Measurements from ENCODE around the gene HPD. TPM values are rescaled to one million over a fixed set of nuclear protein-coding genes. Genes with fewer than 3 reads are reported as not detected.

The HPD gene
- total and polyA plus RNA-seq, 9 donors: 0.04 to 0.15 (median 0.11) TPM; not detected in 4

DNA sequence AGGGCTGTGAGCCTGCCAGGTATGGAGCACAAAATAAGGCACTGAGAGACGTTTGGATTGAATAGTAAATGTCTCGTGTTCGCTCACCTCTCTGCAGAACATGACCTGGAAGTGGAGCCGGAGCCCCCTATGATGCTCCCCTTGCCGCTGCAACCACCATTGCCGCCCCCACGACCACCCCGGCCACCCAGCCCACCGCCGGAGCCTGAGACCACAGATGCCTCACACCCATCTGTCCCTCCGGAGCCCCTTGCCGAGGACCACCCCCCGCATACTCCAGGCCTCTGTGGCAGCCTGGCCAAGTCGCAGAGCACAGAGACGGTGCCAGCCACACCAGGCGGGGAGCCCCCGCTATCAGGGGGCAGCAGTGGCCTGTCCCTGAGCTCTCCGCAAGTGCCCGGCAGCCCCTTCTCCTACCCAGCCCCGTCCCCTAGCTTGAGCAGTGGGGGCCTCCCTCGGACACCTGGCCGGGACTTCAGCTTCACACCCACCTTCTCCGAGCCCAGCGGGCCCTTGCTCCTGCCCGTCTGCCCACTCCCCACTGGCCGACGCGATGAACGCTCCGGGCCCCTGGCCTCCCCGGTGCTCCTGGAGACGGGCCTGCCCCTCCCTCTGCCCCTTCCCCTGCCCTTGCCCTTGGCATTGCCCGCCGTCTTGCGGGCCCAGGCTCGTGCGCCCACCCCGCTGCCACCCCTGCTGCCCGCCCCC is 36.1 kb downstream of the HPD start:
- no peaks in the 10 kb centered on the region for H3K9me3 ChIP-seq (replicated peaks; ENCODE audit: control insufficient read depth, low read depth, low read length)
- H3K36me3 ChIP-seq (ENCODE audit: control insufficient read depth, insufficient read depth, low read length): peaks cover 83% of the 10 kb centered on the region
- no peaks in the 10 kb centered on the region for H3K27me3 ChIP-seq (ENCODE audit: control insufficient read depth, insufficient read depth, low read length)
- no peak overlapping the region for H3K27ac ChIP-seq (ENCODE audit: low read length)
- WGBS (ENCODE audit: insufficient coverage): 88% methylated on average over 34 of the region's 39 CpGs
- DNase-seq: no peak
- H3K4me1 ChIP-seq (ENCODE audit: control insufficient read depth, insufficient read depth, low read length): no peaks in the 10 kb centered on the region
- no peak overlapping the region for H3K4me3 ChIP-seq (ENCODE audit: low read length)

DNA sequence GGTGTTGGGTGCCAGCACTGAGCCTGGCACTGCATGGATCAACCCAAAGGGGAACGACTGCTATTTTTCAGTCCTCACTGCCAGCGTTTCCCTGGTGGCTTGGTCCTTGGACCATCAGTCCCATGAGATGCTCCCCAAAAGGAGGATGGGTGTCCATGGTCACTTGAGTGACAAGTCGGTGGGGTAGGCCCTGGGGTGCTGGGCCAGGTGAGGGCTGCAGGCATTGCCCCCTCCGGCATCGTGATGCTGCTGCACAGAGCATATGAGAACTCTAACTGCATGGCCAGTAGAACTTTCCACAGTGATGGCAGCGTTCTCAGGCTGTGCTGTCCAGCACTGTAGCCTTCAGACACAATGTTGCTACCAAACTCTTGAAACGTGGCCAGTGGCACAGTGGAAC is 38.6 kb downstream of the HPD start:
- Histone ChIP-seq H3K9me3 (replicated peaks; ENCODE audit: control insufficient read depth, low read depth, low read length) (no peaks in the 10 kb centered on the region), H3K4me3 (ENCODE audit: low read length) (no peak overlapping the region), H3K27ac (ENCODE audit: low read length) (no peak overlapping the region), H3K36me3 (ENCODE audit: control insufficient read depth, insufficient read depth, low read length) (peaks cover 82% of the 10 kb centered on the region), H3K4me1 (ENCODE audit: control insufficient read depth, insufficient read depth, low read length) (no peaks in the 10 kb centered on the region), H3K27me3 (ENCODE audit: control insufficient read depth, insufficient read depth, low read length) (no peaks in the 10 kb centered on the region)
- WGBS (ENCODE audit: insufficient coverage): 91% methylated on average over 6 of the region's 7 CpGs
- no peak for DNase-seq

DNA sequence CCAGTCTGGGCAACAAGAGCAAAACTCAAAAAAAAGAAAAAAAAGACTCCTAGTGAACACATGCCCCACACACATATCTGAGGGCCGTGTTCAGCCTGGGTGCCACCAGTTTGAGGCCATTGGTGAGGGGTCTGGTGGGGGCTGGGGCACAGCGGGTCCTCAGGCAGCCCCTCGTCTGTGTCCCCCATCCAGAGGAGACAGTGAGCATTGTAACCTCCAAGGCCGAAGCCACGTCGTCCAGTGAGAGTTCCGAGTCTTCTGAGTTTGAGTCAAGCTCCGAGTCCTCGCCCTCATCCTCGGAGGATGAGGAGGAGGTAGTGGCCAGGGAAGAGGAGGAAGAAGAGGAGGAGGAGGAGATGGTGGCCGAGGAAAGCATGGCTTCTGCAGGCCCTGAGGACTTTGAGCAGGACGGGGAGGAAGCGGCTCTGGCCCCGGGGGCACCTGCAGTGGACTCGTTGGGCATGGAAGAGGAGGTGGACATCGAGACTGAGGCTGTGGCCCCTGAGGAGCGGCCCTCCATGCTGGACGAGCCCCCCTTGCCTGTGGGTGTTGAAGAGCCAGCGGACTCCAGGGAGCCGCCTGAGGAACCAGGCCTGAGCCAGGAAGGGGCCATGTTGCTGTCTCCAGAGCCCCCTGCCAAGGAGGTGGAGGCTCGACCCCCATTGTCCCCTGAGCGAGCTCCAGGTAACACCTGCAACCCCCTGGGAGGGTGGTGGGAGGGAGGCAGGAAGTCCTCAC is 39.3 kb downstream of the HPD start:
- Histone ChIP-seq H3K27me3 (ENCODE audit: control insufficient read depth, insufficient read depth, low read length) (no peaks in the 10 kb centered on the region), H3K36me3 (ENCODE audit: control insufficient read depth, insufficient read depth, low read length) (peaks cover 82% of the 10 kb centered on the region), H3K4me1 (ENCODE audit: control insufficient read depth, insufficient read depth, low read length) (no peaks in the 10 kb centered on the region), H3K9me3 (replicated peaks; ENCODE audit: control insufficient read depth, low read depth, low read length) (no peaks in the 10 kb centered on the region), H3K27ac (ENCODE audit: low read length) (no peak overlapping the region), H3K4me3 (ENCODE audit: low read length) (no peak overlapping the region)
- WGBS (ENCODE audit: insufficient coverage): 89% methylated on average over 19 of the region's 22 CpGs
- no peak for DNase-seq

DNA sequence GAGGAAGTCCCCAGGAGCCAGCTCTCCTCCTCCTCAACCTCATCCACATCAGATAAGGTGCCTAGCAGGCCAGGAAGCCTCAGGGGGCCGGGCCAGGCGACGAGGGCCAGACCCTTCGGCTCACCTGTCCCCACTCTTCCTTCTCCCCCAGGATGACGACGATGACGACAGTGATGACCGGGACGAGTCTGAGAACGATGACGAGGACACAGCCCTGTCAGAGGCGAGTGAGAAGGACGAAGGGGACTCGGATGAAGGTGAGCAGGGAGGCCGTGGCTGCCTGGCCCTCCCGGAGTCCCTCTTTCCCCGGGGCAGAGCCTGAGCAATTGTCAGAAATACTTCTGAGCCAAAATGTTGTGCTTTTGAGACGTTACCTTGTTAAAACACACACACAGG is 41.0 kb downstream of the HPD start:
- Histone ChIP-seq H3K27me3 (ENCODE audit: control insufficient read depth, insufficient read depth, low read length) (no peaks in the 10 kb centered on the region), H3K27ac (ENCODE audit: low read length) (no peak overlapping the region), H3K4me1 (ENCODE audit: control insufficient read depth, insufficient read depth, low read length) (peaks cover 9% of the 10 kb centered on the region), H3K9me3 (replicated peaks; ENCODE audit: control insufficient read depth, low read depth, low read length) (no peaks in the 10 kb centered on the region), H3K4me3 (ENCODE audit: low read length) (no peak overlapping the region), H3K36me3 (ENCODE audit: control insufficient read depth, insufficient read depth, low read length) (peaks cover 83% of the 10 kb centered on the region)
- 87% methylated on average over 11 of the region's 18 CpGs for WGBS (ENCODE audit: insufficient coverage)
- no peak for DNase-seq

DNA sequence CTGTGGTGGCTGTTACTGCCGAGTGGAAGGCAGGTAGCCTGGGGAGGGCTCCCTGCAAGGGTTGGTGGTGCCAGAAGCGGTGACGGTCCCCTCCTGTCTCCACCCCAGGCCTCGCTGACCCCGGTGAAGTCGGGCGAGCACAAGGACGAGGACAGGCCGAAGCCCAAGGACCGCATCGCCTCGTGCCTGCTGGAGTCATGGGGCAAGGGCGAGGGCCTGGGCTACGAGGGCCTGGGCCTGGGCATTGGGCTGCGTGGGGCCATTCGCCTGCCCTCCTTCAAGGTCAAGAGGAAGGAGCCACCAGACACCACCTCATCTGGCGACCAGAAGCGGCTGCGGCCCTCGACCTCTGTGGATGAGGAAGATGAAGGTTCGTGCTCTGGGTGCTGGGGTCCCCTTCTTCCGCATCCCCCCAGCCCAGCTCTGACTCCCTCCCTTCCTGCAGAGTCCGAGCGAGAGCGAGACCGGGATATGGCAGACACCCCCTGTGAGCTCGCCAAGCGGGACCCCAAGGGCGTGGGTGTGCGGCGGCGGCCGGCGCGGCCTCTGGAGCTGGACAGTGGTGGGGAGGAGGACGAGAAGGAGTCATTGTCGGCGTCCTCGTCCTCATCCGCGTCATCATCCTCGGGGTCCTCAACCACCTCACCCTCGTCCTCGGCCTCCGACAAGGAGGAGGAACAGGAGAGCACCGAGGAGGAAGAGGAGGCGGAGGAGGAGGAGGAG is 41.6 kb downstream of the HPD start:
- Histone ChIP-seq H3K4me1 (ENCODE audit: control insufficient read depth, insufficient read depth, low read length) (peaks cover 15% of the 10 kb centered on the region), H3K27ac (ENCODE audit: low read length) (no peak overlapping the region), H3K36me3 (ENCODE audit: control insufficient read depth, insufficient read depth, low read length) (peaks cover 77% of the 10 kb centered on the region), H3K9me3 (replicated peaks; ENCODE audit: control insufficient read depth, low read depth, low read length) (no peaks in the 10 kb centered on the region), H3K27me3 (ENCODE audit: control insufficient read depth, insufficient read depth, low read length) (no peaks in the 10 kb centered on the region), H3K4me3 (ENCODE audit: low read length) (no peak overlapping the region)
- WGBS (ENCODE audit: insufficient coverage): 97% methylated on average over 21 of the region's 47 CpGs
- no peak for DNase-seq

DNA sequence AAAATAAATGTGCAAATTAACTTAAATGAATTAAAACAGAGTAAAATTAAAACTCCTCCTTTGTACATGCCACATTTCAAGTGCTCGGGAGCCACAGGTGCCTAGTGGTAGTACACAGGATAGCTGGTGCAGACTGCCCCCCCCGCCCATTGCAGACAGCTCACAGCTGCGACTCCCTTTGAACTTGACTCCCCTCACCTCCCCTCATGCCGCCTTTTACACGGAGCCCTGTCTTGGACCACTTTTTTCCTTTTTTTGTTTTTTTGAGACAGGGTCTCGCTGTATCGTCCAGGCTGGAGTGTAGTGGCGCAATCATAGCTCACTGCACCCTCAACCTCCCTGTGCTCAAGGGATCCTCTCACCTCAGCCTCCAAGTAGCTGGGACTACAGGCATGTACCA is 43.4 kb downstream of the HPD start:
- Histone ChIP-seq H3K4me1 (ENCODE audit: control insufficient read depth, insufficient read depth, low read length) (peaks cover 32% of the 10 kb centered on the region), H3K9me3 (replicated peaks; ENCODE audit: control insufficient read depth, low read depth, low read length) (no peaks in the 10 kb centered on the region), H3K36me3 (ENCODE audit: control insufficient read depth, insufficient read depth, low read length) (peaks cover 73% of the 10 kb centered on the region), H3K27ac (ENCODE audit: low read length) (no peak overlapping the region), H3K4me3 (ENCODE audit: low read length) (no peak overlapping the region), H3K27me3 (ENCODE audit: control insufficient read depth, insufficient read depth, low read length) (no peaks in the 10 kb centered on the region)
- 80% methylated on average over 6 of the region's 8 CpGs for WGBS (ENCODE audit: insufficient coverage)
- no peak for DNase-seq

DNA sequence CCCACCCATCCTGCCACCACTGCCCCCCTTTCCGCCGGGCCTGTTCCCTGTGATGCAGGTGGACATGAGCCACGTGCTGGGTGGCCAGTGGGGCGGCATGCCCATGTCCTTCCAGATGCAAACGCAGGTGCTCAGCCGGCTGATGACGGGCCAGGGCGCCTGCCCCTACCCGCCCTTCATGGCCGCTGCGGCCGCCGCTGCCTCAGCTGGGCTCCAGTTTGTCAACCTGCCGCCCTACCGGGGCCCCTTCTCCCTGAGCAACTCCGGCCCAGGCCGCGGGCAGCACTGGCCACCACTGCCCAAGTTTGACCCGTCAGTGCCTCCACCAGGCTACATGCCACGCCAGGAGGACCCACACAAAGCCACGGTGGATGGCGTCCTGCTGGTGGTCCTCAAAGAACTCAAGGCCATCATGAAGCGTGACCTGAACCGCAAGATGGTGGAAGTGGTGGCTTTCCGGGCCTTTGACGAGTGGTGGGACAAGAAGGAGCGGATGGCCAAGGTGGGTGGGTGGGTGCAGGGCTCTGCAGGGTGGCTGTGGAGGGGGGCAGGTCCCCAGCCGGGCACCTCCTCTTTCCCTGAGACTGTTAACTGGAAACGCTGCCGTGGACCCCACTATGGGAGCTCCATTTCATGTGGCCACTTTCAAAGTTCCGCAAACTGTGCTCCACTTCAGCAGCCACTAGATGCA is 44.1 kb downstream of the HPD start:
- H3K27ac ChIP-seq (ENCODE audit: low read length): no peak overlapping the region
- H3K27me3 ChIP-seq (ENCODE audit: control insufficient read depth, insufficient read depth, low read length): no peaks in the 10 kb centered on the region
- H3K4me1 ChIP-seq (ENCODE audit: control insufficient read depth, insufficient read depth, low read length): peaks cover 33% of the 10 kb centered on the region
- no peak overlapping the region for H3K4me3 ChIP-seq (ENCODE audit: low read length)
- H3K9me3 ChIP-seq (replicated peaks; ENCODE audit: control insufficient read depth, low read depth, low read length): no peaks in the 10 kb centered on the region
- H3K36me3 ChIP-seq (ENCODE audit: control insufficient read depth, insufficient read depth, low read length): peaks cover 73% of the 10 kb centered on the region
- 87% methylated on average over 28 of the region's 31 CpGs for WGBS (ENCODE audit: insufficient coverage)
- DNase-seq: no peak

DNA sequence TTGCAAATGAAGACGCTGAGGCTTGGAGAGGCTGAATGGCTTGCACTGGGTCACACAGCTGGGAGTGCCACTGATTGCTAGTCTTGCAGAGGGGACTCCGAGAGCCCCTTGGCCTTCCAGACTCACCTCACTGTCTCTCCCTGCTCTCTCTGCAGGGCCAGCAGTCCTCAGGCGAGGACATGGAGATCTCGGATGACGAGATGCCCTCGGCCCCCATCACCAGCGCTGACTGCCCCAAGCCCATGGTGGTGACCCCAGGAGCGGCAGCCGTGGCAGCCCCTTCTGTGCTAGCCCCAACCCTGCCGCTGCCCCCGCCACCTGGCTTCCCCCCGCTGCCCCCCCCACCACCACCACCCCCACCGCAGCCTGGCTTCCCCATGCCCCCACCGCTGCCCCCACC is 44.7 kb downstream of the HPD start:
- peaks cover 74% of the 10 kb centered on the region for H3K36me3 ChIP-seq (ENCODE audit: control insufficient read depth, insufficient read depth, low read length)
- H3K4me1 ChIP-seq (ENCODE audit: control insufficient read depth, insufficient read depth, low read length): peaks cover 33% of the 10 kb centered on the region
- WGBS (ENCODE audit: insufficient coverage): 78% methylated on average over 6 of the region's 14 CpGs
- no peak overlapping the region for H3K27ac ChIP-seq (ENCODE audit: low read length)
- H3K9me3 ChIP-seq (replicated peaks; ENCODE audit: control insufficient read depth, low read depth, low read length): no peaks in the 10 kb centered on the region
- DNase-seq: no peak
- no peak overlapping the region for H3K4me3 ChIP-seq (ENCODE audit: low read length)
- H3K27me3 ChIP-seq (ENCODE audit: control insufficient read depth, insufficient read depth, low read length): no peaks in the 10 kb centered on the region

DNA sequence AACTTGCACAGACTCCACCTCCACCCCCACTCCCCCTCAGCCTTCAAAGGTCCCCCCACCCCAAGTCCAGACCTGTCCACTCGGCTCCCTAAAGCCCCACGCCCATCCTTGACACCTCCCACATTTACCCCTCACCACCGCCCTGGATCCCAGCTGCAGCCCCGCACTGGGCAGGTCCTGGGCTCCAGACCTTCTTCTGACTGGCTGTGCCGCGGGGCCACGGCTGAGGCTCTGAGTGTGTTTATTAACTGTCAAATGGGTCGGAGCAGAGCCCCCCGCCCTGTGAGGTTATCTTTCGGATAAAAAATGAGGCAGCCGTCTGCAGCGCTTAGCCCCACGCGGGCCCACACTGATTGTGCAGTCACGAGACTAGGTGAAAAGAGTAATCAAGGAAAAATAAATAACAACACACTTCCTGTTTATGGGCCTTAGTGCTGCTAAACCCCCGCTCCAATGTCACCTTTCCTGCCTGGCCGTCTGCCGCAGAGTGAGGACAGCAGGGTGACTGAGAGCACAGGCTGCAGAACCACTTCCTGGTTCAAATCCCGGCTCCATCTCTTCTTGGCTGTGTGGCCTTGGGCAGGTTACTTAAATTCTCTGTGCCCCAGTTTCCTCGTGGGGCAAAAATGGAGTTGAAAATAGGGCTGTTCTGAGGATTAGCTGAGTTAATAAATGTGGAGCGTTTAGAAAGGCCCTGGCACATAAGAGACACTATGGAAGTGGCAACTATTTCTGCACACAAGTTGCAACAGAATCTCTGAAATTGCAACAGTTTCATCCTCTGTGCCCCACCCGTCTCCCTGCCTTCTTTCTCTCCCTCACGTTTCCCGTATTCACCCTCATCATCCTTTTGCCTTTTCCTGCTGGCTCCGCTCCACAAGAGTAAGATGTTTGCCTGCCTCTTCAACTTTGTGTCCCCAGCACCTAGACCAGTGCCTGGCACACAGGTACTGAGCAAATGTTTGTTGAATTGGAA is 45.5 kb downstream of the HPD start:
- no peak for DNase-seq
- Histone ChIP-seq H3K27me3 (ENCODE audit: control insufficient read depth, insufficient read depth, low read length) (no peaks in the 10 kb centered on the region), H3K4me1 (ENCODE audit: control insufficient read depth, insufficient read depth, low read length) (peaks cover 33% of the 10 kb centered on the region), H3K4me3 (ENCODE audit: low read length) (peak overlapping the region; percentile 63), H3K9me3 (replicated peaks; ENCODE audit: control insufficient read depth, low read depth, low read length) (no peaks in the 10 kb centered on the region), H3K36me3 (ENCODE audit: control insufficient read depth, insufficient read depth, low read length) (peaks cover 81% of the 10 kb centered on the region), H3K27ac (ENCODE audit: low read length) (no peak overlapping the region)
- 50% methylated on average over 7 of the region's 25 CpGs for WGBS (ENCODE audit: insufficient coverage)

Data from muscle of leg (tissue), 11 donors.